Raji (cell line): ENCODE results near the gene BCAS4.

Experiments used
- POLR2A ChIP-seq: IDR thresholded peaks from 2 replicates; pipeline ENCODE4 v1.6.1; 2011; ENCODE audit warnings: low read depth, low read length, control low read depth; ENCODE audit not compliant: insufficient read depth

Gene BCAS4, protein sequence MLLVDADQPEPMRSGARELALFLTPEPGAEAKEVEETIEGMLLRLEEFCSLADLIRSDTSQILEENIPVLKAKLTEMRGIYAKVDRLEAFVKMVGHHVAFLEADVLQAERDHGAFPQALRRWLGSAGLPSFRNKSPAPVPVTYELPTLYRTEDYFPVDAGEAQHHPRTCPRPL

DNA sequence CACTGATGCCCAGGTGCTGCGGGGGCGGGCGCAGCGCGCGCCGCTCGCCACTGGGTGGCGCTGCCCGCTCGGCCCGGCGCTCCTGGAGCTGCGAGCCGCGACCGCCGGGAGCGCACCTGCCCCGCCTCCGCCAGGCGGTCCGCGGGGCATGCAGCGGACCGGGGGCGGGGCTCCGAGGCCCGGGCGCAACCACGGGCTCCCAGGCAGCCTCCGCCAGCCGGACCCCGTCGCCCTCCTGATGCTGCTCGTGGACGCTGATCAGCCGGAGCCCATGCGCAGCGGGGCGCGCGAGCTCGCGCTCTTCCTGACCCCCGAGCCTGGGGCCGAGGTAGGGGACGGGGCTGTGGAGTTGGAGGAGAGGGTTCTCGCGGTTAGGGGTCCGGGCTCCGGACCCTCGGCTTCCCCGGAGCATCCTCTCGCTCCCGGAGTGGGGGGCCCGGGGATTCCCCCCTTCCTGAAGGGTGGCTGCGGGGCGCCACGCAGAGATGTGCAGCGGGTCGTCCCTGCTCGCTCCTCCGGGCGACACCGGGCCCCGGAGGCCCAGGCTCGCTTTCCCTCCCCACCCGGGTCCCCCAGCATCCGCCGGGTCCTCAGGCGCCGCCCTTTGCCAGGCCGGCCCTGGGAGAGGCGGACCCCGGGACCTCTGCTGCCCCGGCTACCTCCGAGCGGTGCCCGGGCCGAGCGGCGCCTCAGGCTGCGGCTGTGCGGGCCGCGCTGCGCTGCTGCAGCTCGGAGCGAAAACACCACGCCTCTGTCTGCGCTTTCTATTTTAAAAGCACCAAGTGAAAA lies at the start of gene BCAS4:
BCAS4 (plus strand) TSS at position 216 of the 789 bp plus-strand sequence; CDS start at position 239, 23 bp downstream.
- TF ChIP-seq POLR2A, result peak; percentile 83

DNA sequence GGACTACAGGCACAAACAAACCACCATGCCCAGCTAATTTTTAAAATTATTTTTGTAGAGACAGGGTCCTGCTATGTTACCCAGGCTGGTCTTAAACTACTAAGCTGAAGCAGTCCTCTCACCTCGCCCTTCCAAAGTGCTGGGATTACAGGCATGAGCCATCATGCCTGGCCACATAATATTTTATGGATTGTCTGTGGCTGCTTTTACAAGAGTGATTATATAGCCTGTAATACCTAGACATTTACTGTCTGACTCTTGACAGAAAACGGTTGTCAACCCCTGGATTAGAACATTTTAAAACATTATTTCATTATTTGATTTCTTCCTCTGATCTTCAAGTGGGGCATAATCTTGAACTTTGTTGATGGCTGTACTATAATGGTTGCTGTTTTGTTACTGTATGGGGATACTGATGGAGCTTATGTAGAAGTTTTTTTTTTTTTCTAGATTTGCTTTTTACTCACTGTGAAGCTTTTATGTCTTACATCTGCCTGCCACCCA lies 49.2 kb upstream of the BCAS4 start:
- TF ChIP-seq POLR2A, result no peak

DNA sequence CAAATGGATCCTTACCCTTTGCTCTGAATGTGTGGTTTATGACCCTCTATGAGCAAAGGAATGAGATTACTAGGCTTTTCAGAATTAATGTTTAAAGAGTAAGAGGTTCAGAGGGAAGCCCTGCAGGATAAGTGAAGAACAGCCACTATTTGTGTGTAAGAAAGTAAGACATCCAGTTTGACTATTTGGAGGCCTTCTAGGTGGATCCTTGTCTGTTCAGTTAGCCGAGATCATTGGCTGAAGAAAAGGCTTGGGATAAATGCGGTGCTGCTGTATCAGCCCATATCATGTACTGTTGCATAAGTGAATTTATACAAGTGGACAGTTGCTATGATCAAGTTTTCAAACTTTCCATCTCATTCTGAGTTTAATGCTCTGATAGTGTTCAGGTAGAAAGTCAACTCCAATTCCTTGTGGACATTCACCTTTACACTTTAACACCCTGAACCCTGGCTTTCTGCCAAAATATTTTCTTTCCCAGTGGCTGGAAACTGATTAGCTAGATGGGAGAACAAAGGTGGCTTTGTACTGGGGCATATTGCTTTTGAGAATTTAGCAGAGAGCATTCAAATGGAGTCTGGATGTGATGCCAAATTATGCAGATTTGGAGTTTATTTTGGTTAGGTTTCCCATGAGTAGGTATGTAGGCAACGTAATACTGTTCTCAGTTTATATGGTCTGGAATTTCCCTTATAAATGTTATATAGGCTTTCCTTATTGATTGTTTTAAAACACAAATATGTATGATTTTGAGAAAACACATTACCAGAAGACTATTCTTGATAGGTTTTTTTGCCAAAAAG lies 48.5 kb upstream of the BCAS4 start:
- no peak for TF ChIP-seq POLR2A

DNA sequence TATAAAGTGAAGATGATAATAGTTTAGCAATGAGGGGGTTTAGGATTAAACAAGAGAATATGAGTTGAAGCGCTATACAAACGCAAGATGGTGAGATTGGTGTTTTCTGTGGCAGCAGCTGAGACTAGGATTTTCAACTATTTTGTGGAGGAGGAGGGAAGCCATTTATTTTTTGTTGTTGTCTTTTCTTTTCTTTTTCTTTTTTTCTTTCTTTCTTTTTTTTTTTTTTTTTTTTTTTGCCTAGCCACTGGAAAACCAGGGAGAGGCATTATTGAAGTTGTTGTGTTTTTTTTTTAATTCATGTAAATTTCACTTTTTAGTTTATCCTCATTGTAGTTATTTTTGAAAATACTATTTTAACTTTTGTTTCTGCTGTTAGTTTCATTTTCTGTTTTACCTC lies 47.6 kb upstream of the BCAS4 start:
- no peak for TF ChIP-seq POLR2A

DNA sequence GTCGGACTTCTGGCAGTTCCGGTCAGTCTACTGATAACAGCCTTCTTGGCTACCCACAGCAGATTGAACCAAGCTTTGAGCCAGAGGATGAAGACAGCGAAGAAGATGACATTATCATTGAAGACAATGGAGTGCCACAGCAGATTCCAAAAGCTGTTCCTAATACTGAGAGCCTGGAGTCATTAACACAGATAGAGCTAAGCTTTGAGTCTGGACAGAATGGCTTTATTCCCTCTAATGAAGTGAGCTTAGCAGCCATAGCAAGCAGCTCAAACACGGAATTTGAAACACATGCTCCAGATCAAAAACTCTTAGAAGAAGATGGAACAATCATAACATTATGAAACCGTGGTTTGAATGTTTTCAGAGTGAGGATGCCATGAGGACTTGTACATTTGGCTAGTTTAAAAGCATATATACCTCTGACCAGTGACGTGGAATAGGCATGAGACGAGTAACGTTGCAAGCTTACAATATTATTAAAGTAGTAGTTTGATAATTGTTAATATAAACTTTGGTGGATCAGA lies 44.7 kb upstream of the BCAS4 start:
- TF ChIP-seq POLR2A, result no peak

DNA sequence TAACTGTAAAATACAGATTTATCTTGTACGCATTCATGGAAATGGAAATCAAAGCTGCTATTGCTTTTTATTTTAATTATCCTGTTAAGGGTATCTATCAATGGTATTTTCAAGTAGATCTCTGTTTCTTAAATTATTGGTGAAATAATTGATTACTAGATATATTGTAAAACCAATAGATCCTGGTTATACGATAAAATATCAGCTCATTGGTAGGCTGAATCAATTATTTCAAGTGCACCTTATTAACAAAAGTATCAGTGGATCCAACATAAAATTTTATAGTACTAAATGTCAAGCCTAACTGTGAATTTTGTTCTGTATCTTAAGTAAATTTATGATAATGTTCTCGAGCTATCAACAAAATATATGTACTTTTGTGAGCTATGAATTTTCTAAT lies 41.7 kb upstream of the BCAS4 start:
- no peak for TF ChIP-seq POLR2A

DNA sequence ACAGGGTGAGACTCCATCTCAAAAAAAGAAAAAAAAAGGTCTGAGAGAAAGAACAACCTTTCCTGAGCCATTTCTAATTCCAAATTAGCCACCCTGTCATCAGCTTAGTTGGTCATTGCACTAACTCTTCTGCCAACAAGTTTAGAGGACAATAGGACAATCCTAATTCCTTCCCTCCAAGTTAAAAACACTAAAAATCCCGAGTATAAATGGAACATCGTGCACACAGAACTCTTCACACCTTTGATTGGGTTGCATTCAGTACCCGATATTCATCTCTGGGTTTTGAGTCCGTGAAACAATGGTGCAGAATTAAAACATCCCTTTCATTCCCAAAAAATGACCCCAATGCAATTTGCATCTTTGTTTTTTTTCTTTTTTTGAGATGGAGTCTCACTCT lies 40.4 kb upstream of the BCAS4 start:
- TF ChIP-seq POLR2A, result no peak

DNA sequence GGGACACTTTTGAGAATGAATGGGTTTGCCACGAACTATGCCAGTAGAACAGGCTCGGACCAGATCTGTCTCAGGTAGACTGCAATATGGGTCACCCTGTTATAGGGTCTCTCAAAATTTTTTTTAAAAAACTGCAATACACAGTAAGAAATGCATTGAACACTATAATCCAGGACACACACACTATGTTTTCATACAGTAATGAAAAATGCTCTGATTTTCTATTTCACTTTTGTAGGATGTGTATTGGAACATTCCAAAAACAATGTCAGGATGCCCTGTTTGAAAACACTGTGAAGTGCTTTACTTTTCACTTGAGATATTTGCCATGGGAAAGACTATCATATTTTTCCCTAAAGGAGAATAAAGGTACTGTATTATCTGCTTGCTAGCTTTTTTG lies 38.4 kb upstream of the BCAS4 start:
- TF ChIP-seq POLR2A, result no peak

DNA sequence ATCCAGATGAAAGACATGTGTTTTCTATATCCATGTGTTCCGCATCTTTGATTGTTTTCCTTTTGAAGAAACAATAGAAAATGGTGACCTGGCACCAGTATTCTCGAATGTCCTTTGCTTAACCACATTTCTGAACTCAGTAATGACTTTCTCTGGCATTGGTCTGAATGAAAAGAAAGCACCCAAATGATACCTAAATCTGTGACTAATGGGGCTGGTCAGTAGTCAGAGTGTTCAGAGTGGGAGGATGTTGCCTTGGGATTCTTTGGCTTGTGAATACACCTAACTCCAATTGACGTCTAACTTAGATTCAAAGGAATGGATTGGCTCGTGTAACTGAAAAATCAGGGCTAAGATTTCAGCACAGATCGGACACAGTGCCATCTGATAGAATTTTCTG lies 36.4 kb upstream of the BCAS4 start:
- no peak for TF ChIP-seq POLR2A

DNA sequence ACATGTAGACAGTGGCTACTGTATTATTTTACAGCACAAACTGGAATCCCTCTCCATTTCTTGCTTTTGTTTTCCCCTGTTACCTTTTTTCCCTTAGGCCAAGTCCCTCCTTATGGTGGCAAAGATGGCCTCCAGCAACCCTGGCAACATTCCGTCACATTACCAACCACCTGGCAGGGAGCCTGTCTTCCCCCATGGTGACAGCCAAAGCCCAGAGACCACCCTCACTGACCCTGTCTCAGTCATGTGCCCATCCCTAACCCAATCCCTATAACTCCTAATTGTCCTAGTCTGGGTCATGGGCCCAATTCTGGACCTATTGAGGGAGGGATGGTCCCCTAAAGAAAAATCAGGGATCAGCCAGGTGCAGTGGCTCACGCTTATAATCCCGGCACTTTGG lies 35.9 kb upstream of the BCAS4 start:
- TF ChIP-seq POLR2A, result no peak

DNA sequence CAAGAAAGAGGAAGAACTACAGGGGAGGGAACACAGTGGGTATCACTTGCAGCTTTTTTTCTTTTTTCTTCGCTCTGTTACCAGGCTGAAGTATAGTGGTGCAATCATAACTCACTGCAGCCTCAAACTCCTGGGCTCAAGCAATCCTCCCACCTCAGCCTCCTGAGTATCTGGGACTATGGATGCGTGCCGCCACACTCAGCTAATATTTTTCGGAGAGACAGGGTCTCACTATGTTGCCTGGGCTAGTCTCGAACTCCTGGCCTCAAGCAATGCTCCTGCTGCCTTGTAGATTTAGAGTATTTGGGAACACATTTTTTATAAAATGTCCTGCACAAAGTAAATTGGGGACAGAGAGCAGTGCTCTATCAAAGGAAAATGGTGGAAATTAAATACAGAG lies 35.2 kb upstream of the BCAS4 start:
- TF ChIP-seq POLR2A, result no peak

DNA sequence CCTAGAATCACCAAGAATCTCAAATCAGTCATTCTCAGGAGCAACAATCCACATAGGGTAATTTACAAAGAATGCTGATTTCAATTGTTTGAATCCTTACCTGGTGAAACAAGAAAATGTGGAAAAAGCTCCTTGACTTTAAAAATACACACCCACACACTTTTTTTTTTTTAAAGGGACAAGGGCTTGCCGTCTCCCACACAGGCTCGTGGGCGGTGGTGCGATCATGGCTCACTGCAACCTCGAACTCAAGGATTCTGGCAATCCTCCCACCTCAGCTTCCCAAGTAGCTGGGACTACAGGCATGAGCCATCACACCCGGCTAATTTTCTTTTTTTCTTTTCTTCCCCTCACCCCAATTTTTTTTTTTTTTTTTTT lies 32.8 kb upstream of the BCAS4 start:
- no peak for TF ChIP-seq POLR2A

DNA sequence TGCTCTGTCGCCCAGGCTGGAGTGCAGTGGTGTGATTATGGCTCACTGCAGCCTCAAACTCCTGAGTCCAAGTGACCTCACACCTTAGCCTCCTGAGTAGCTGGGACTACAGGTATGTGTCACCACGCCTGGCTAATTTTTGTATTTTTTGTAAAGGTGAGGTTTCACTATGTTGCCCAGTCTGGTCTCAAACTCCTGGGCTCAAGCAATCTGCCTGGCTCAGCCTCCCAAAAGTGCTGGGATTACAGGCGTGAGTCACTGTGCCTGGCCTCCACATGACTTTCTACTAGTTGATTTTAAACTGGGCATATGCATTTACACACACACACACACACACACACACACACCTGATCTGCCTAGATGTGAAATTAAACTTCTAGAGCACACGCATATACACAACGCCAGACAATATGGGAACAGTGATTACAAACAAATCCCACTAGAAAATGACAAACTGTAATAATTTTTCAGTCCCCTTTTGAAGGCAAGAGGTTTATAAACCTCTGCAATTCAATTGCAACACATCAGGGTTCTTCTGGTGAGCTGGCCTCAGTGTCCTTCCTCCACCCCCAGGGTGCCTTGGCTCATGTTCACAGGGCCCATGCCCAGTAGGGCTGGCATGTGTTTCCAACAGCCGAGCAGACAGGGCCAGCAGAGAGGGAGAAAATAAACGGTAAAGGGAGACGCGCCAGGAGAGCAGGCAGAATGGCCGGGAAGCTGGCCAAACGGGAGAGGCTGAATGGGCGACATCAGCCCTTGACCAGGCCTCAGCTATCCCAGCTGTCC lies 32.2 kb upstream of the BCAS4 start:
- TF ChIP-seq POLR2A, result no peak

DNA sequence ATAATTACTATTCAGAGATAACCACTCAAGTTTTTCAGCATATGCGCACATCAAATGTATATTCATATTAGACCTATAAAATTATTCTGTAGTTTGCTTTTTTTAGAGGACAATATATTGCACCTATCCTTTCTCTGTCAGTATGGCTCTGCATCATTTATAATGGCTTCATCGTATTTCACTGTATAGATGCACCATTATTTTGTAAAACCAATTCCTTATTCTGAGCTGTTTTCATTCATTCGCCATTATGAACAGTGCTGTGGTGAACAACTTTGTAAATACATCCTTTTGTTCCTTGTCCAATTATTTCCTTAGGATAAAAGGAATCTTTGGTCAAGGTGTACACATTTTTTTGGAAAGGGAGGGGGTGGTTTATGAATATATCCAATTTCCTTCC lies 29.2 kb upstream of the BCAS4 start:
- TF ChIP-seq POLR2A, result no peak
